ENCODE results near the gene TEF.

The TEF gene

DNA sequence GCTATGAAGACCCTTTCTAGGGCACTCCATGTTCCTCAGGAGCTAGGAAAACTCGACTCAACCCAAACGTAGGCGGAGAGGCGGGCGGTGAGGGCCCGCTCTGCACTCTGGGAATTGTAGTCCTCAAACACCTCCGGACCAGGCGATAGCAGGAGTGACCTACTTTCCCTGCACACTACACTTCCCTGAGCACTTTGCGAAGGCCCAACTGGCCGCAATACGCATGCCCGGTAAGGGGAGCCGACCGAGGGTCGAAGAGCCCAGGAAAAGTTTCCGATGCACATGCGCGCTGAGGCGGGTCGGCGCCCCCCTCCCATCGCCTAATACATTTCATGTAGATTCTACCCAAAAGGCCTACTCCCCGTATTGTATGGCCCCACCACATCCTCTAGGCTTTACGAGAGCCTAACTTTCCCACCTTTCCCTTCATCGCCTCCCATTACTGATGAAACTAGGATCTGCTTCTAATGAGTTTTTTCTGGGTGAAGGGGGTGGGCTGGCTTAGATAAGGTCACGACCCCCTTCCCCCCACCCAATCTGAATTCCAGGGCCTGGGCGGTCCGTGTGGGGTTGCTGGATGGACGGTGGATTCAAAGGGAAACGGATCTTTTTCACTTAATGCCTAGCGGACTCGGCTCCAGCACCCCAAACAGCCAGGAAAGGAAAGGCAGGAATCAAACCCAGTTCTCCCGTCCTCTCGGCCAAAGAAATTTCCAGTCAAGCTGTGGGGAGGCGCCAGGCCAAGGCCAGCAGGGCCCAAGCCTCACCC, 62.8 kb downstream of the TEF start:
- Histone ChIP-seq H3K27me3 (no peaks in the 10 kb centered on the region), H3K27ac (peak overlapping the region; percentile 95 to 98), H3K4me1 (peaks cover 4 to 52% (median 30%) of the 10 kb centered on the region in 4 donors), H3K4me3 (peak overlapping the region; percentile 88 to 95), H3K9me3 (no peaks in the 10 kb centered on the region), H3K36me3 (peaks cover 14 to 34% (median 22%) of the 10 kb centered on the region in 3 donors)
- TF ChIP-seq, protein P1, sequence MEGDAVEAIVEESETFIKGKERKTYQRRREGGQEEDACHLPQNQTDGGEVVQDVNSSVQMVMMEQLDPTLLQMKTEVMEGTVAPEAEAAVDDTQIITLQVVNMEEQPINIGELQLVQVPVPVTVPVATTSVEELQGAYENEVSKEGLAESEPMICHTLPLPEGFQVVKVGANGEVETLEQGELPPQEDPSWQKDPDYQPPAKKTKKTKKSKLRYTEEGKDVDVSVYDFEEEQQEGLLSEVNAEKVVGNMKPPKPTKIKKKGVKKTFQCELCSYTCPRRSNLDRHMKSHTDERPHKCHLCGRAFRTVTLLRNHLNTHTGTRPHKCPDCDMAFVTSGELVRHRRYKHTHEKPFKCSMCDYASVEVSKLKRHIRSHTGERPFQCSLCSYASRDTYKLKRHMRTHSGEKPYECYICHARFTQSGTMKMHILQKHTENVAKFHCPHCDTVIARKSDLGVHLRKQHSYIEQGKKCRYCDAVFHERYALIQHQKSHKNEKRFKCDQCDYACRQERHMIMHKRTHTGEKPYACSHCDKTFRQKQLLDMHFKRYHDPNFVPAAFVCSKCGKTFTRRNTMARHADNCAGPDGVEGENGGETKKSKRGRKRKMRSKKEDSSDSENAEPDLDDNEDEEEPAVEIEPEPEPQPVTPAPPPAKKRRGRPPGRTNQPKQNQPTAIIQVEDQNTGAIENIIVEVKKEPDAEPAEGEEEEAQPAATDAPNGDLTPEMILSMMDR (IDR thresholded peaks at IDR 0.05) = peak in 1 of 2 experiments; percentile 6
- DNase-seq = peak; percentile 92 to 95
- intact Hi-C loops (cut with DNase I; ENCODE audit: low total_unique reads) = loop anchor here (5.0 kb wide), 1 partner anchor 38 kb away; no protein-coding TSS in a partner anchor

- peak overlapping the region; percentile 95 to 98 for H3K27ac ChIP-seq
- TF ChIP-seq, protein P1 (IDR thresholded peaks at IDR 0.05) = no peak
- no peaks in the 10 kb centered on the region for H3K27me3 ChIP-seq
- H3K36me3 ChIP-seq = peaks cover 14 to 30% (median 20%) of the 10 kb centered on the region in 3 donors
- intact Hi-C loops (cut with DNase I; ENCODE audit: low total_unique reads) = loop anchor here (5.0 kb wide), 1 partner anchor 37 kb away; no protein-coding TSS in a partner anchor
- no peak for DNase-seq
- H3K4me3 ChIP-seq = peak overlapping the region; percentile 88 to 95
- no peaks in the 10 kb centered on the region for H3K9me3 ChIP-seq
- H3K4me1 ChIP-seq = peaks cover 4 to 44% (median 24%) of the 10 kb centered on the region in 4 donors
These were observed 63.7 kb downstream of the TEF start for GRCh38 chr22:41445129-41446056.

DNA sequence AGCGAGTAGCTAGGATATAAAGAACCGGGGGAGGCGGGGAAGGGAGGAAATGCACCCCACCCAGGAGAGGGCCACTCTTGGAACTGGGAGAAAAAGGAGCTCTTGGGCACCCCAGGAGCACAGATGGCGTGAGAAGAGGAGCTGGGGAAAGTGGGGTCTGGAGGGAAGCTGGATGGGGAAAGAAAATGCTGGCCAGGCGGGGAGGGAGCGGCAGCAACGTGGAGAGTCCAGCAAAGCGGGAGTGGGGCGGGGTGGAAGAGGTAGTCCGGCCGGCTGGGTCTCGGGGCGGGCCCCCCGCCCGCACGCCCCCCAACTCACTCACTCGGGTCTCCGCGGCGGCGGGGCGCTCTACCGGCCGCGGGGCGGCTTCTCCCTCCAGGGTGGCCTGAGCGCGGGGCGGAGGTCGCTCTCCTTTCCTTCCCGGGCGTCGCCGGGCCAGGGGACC, 64.3 kb downstream of the TEF start:
- peak; percentile 36 to 75 for DNase-seq
- H3K36me3 ChIP-seq = peaks cover 7 to 24% (median 15%) of the 10 kb centered on the region in 3 donors
- H3K27me3 ChIP-seq = no peaks in the 10 kb centered on the region
- TF ChIP-seq, protein P1 (IDR thresholded peaks at IDR 0.05) = no peak
- peaks cover 4 to 37% (median 18%) of the 10 kb centered on the region in 4 donors for H3K4me1 ChIP-seq
- peak overlapping the region; percentile 95 to 98 for H3K27ac ChIP-seq
- peak overlapping the region; percentile 88 to 95 for H3K4me3 ChIP-seq
- intact Hi-C loops (cut with DNase I; ENCODE audit: low total_unique reads) = loop anchor here (5.0 kb wide), 1 partner anchor 36 kb away; no protein-coding TSS in a partner anchor
- H3K9me3 ChIP-seq = no peaks in the 10 kb centered on the region

DNA sequence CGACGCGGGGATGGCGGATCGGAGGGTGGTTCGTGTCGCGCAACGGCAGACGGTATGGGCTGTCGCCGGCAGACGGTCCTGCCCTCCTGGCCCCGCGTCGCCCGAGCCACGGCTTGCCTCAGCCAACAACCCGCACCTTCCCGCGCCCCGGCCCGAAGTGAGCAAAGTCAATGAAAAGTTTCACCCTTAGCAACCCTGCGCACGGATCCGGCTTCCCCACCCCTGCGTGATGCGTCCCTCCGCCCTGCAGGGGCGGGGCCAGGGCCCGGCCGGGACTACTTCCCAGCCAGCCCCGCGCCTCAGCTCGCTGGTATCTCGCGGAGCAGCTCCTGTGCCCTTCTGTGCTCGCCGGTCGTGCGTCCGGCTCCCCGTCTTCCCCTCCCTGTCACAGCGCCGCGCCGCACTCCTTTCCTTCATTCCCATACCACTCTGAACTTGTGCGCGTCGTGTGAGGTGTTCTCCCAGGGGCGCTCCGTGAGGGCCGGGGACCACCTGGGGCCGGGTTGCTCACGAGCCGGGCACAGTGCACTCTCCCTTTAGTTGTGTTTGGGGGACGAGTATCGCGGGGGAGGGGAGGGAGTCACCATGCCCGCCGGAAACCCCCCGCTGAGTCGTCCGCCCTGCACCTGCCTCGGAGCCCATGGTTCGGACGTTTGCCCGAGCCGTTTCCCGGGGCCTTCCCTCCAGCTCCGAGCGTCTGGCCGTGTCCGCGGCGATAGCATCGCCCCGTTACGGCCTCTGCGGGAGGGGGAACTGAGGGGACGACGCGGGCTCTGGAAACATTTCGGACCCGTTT, 65.1 kb downstream of the TEF start, which contains the start of gene TOB2:
TSS of gene TOB2 (minus strand) at position 163 of the 796 bp plus-strand sequence. CDS start 9,456 bp downstream, outside the sequence.
- no peaks in the 10 kb centered on the region for H3K27me3 ChIP-seq
- peak within 1 kb of the TSS; percentile 88 to 95 for H3K4me3 ChIP-seq
- peaks cover 6 to 17% (median 11%) of the 10 kb centered on the region in 3 donors for H3K36me3 ChIP-seq
- H3K4me1 ChIP-seq = peaks cover 4 to 29% (median 14%) of the 10 kb centered on the region in 4 donors
- H3K27ac ChIP-seq = peak within 1 kb of the TSS; percentile 95 to 98
- no peaks in the 10 kb centered on the region for H3K9me3 ChIP-seq
- intact Hi-C loops (cut with DNase I; ENCODE audit: low total_unique reads) = loop anchor here (5.0 kb wide), 1 partner anchor 35 kb away; no protein-coding TSS in a partner anchor
- peak; percentile 94 to 97 for DNase-seq
- TF ChIP-seq, protein P1 (IDR thresholded peaks at IDR 0.05) = no peak

All from tibial artery (tissue), 4 donors.